Measurements from ENCODE around the gene HIRIP3.

DNA sequence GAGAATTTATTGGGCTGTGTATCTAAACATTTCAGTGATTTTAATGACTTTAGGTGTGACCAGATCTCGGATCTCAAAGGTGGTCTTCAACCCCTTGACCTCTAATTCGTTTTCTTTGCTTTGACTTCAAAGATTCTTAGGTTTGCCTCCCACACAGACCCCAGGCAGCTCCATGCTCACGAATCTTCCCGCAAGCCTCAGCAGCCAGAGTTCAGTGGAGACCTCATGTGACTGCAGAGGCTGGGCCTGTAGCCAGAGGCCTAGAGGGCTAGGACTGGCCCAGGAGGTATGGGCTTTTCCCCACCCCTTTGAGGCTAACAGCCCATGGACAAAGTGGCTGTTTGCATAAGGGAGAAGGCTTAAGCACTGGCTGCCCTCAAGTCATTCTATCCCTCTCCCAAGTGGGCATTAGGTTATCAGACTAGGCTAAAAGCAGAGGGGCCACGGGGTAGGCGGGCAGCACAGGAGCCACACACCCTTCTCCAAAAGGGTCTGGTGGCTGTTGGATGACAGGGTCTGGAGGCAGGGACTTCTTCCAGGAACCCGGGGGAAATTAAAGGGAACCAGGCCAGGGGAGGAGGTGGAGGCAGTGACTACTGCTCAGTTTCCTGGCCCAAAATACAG, 3.0 kb downstream of the HIRIP3 start:
- TF ChIP-seq GATA2 (IDR thresholded peaks at IDR 0.05; ENCODE audit: low read depth, low read length) (no peak), GATA3 (IDR thresholded peaks at IDR 0.05; ENCODE audit: low read depth, low read length) (no peak)

Data from SH-SY5Y (cell line).